Measurements from ENCODE around the gene SMARCD1.
"Not testable (repeated sequence)": the region's sequence is repeated elsewhere in the genome, so short reads cannot be mapped to it uniquely, and the experiment has no call there.

The SMARCD1 gene

GRCh38 chr12:50107416-50108268, 22.5 kb downstream of the SMARCD1 start:
- DNase-seq = no peak

- no peak for DNase-seq
These were observed 24.2 kb downstream of the SMARCD1 start for GRCh38 chr12:50109319-50109718.

DNA sequence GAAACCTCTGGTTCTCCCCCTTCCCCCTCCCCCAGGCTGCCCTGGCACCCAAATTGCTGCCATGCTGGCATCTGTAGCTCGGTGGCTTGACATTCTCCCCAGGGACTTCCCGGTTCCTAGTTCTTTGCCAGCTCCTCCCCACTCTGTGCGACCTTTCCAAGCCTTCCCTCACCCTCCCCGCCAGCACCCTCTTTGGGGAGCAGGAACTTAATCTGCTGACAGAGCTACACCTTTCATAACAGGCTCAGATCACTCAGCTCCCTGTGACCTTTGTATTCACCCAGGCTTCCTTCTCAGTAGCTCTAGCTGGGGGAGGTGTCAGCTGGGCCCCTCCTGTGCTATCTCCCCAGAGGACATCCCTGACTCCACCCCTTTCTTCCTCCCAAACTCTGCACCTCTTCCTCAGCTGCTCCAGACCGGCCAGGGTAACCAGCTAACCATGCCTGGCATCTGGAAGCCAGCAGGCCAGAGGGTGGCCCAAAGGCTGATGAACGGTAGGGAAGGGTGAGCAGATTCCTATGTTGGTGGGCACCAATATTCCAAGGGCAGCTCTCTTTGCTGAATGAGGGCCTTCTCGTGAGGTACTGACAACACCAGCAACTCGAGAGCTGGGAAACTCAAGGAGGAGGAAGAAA, 25.1 kb downstream of the SMARCD1 start:
- no peak for DNase-seq

- DNase-seq = peak in 1 of 2 donors; percentile 50
These were observed 25.7 kb downstream of the SMARCD1 start for GRCh38 chr12:50110762-50111351.

DNA sequence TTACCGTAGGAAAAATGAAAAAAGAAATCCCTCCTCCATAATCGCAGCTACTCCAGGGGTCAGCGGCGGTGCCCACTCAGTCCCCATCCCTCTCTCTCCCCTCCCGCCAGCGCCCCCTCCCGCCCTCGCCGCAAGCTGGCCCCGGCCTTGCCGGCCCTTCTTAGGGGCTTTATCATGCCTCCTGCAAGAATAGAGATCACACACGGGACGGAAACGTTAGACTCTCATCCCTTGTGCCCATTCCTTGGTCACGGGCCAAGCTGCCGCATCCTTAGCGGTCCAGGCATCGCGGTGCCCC, 26.2 kb downstream of the SMARCD1 start:
- no peak for DNase-seq

DNA sequence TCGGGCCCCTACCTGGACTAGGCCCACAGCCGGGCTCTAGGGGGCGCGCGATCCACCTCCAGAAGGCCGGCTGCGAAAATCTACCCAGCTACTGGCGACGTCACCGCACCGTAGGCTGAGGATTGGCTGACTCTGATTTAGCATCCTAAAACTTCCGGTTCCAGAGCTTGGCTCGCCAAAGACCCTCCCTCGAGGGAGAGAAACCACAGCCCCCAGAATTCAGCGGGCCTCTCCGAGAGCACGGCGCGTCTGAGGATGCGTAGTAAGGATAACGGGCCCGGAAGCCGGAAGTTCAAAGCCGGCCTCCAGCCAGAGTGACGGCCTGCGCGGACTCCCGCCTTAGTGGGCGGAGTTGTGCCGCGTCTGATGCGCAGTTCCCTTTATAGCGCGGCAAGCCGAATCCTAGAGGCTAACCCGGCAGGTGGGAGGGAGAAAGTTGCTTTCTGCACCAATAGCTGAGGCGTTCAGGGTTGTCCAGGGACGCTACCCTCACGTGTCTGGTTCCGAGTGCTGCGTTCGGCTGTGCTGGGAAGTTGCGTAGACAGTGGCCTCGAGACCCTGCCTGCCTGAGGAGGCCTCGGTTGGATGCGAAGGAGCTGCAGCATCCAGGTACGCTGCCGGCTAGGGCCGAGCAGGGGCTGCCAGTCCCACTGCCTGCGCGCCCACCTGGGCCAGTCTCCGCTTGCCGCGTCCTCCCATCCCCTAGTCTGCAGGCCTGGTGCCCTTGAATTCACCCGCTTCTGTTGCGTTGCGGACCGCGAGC, 26.7 kb downstream of the SMARCD1 start, which contains the start of gene COX14:
Gene COX14, plus strand, starts transcription at position 544 of the 763 bp plus-strand sequence. CDS start 7,808 bp downstream, outside the sequence.
- peak; percentile 100 for DNase-seq

- DNase-seq = no peak
These were observed 27.5 kb downstream of the SMARCD1 start for GRCh38 chr12:50112456-50113218.

- no peak for DNase-seq
These were observed 32.0 kb downstream of the SMARCD1 start for GRCh38 chr12:50117057-50117622.

GRCh38 chr12:50119387-50119786, 34.2 kb downstream of the SMARCD1 start:
- no peak for DNase-seq

GRCh38 chr12:50120521-50120920, 35.4 kb downstream of the SMARCD1 start:
- DNase-seq = no peak

GRCh38 chr12:50120953-50121352, 35.8 kb downstream of the SMARCD1 start:
- no peak for DNase-seq

DNA sequence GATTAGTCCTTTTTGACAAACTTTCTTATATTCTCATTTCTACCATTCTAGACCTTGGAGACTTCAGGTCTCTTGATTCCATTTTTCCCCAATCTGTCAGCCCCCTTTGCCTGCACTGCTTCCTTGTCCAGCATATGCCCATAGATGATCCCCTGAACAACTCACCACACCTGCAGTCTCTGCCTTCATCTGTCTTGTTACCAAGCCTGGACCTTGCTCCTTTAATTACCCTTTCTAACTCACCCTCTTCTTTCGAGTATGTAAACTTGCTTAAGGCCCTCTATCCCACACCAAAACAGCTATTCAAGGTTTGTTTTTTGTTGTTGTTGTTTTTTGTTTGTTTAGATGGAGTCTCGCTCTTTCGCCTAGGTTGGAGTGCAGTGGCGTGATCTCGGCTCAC, 36.5 kb downstream of the SMARCD1 start:
- no peak for DNase-seq

DNA sequence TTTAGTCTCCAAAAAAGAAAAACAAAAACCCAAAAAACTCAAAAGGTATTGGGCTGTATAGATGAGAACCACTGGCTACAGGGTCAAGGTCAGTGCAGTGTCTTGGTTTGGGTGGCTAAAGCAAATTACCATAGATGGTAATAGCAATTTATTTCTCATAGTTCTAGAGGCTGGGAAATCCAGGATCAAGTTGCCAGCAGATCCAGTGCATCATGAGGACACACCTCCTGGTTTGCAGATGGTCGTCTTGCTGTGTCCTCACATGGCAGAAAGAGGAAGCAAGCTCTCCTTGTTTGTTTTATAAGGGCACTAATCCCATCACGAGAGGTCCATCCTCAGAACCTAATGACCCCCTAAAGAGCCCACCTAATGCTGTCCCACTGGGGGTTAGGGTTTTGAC, 38.1 kb downstream of the SMARCD1 start:
- no peak for DNase-seq

GRCh38 chr12:50127546-50127945, 42.4 kb downstream of the SMARCD1 start:
- no peak for DNase-seq

GRCh38 chr12:50129290-50129689, 44.1 kb downstream of the SMARCD1 start:
- DNase-seq = no peak

DNA sequence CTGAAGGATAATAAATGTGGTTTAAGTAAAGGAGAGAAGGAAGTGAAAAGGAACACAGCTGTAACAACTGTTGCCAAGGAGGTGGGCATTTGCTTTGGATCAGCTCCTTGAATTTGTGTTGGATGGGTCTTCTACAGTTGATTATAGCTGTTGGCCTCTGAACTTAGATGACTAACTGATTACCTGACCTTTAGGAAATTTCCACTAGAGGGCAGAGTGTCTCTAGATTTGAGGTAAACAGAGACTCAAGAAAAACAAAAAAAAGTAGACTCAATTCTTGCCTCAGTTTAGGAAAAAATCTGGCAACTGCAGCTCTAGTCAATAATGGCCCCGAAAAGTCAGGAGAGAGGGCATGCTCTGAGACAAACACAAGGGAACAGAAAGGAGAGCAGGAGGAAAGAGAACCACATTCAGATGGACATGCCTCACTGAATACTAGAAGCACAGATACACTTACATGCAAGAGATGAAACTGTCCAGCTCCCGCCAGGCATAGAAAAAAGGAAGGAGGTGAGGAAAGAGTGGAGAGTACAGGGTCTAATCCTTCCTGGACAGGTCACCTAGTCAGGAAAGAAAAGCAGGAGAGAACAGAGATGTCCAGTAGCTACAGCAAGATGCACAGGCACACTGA, 47.5 kb downstream of the SMARCD1 start:
- DNase-seq = peak in 1 of 2 donors; percentile 64

DNA sequence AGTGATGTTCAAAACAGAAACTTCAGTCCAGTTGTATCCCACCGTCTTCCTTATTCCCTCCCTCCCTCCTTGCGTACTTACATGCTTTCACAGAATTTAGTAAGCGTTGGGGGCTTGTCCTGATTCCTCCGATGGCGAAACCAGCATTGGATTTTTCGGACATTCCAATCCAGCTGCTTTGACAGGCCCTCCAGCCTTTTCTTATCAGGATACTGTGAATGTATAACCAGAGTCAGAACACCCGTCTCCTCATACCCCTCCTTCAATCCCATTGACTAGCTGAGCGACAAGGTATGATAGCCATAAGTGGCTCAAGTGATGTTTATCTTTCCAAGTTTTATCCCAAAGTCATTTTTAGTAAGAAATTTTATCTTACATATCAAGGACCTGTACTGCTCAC, 57.9 kb downstream of the SMARCD1 start:
- DNase-seq = no peak

DNA sequence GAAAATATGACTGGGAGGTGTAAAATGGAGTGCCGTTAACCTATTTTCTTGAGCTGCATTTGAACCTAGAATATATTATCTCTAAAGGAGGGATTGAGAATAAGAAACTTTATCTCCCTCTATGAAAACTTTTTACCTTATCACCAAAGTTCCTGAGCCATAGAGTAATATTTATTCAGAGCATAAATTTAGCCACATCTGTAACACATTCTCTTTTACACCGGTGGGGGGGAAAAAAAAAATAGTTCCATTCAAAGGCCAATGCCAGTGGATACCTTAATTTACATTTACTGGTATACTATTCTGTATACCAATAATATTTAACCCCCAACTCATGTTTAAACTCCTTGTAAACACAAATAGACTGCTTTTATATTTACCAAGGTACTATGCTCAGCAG, 60.3 kb downstream of the SMARCD1 start:
- no peak for DNase-seq

GRCh38 chr12:50147281-50147680, 62.1 kb downstream of the SMARCD1 start:
- DNase-seq = no peak

DNA sequence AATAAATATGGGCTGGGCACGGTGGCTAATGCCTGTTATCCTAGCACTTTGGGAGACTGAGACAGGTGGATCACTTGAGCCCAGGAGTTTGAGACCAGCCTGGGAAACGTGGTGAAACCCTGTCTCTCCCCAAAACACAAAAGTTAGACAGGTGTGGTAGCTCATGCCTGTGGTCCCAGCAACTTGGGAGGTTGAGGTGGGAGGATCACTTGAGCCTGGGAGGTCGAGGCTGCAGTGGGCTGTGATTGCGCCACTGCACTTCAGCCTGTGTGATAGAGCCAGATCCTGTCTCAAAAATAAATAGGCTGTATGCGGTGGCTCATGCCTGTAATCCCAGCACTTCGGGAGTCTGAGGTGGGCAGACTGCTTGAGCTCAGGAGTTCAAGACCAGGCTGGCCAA, 62.9 kb downstream of the SMARCD1 start:
- DNase-seq = not testable (repeated sequence)

DNA sequence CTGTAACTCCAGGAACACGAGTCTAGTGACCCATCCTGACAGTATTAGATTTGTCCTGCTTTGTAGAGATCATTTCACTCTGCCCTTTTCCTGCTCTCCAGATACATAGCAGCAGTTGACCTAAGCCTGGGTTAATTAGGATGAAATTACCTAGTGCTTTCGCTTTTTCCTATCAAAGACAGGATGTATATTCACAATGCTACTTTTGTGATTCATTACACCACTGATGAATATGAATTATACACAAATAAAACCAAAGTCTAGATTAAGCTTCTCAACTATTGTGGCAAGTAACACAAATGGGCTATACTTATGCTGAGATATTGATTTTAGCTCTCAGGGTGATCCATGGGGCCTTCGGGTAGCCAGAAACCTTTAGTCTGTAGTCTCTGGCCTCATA, 64.2 kb downstream of the SMARCD1 start:
- DNase-seq = no peak
